ENCODE results near the gene ALAS1. TPM values are rescaled to one million over a fixed set of nuclear protein-coding genes. Genes with fewer than 3 reads are reported as not detected.

The ALAS1 gene
- total RNA-seq, 1 donor from 2014 or later: 38.3 TPM

DNA sequence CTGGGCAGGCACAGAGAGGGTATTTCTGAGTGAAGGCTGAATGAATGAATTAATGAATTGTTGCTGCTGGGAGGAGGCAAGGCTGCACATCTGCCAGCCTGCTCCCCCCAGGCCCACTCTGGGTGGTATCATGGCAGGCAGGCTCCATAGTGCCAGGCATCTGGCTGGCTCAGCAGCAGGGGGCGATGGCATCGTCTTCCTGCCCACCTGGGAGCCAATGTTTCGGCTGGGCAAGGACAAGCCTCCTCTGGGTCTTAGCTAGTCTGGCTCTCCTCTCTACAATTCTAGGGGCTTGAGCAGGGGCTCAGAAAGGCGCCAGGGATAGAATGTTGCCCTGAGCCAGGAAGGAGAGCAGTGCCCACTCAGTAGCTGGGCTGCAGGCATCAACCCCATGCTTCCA lies 29.2 kb downstream of the ALAS1 start:
- peaks cover 20% of the 10 kb centered on the region for H3K36me3 Mint-ChIP-seq (ENCODE audit: low read depth)
- H3K27me3 Mint-ChIP-seq (ENCODE audit: low read depth): no peaks in the 10 kb centered on the region
- TF ChIP-seq, protein P1, sequence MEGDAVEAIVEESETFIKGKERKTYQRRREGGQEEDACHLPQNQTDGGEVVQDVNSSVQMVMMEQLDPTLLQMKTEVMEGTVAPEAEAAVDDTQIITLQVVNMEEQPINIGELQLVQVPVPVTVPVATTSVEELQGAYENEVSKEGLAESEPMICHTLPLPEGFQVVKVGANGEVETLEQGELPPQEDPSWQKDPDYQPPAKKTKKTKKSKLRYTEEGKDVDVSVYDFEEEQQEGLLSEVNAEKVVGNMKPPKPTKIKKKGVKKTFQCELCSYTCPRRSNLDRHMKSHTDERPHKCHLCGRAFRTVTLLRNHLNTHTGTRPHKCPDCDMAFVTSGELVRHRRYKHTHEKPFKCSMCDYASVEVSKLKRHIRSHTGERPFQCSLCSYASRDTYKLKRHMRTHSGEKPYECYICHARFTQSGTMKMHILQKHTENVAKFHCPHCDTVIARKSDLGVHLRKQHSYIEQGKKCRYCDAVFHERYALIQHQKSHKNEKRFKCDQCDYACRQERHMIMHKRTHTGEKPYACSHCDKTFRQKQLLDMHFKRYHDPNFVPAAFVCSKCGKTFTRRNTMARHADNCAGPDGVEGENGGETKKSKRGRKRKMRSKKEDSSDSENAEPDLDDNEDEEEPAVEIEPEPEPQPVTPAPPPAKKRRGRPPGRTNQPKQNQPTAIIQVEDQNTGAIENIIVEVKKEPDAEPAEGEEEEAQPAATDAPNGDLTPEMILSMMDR (IDR thresholded peaks at IDR 0.05): peak; percentile 33
- no peaks in the 10 kb centered on the region for H3K9me3 Mint-ChIP-seq (ENCODE audit: low read depth)
- H3K4me3 Mint-ChIP-seq (ENCODE audit: unreplicated experiment): no peak overlapping the region
- H3K27ac Mint-ChIP-seq (ENCODE audit: unreplicated experiment): no peak overlapping the region
- no peaks in the 10 kb centered on the region for H3K4me1 Mint-ChIP-seq (ENCODE audit: low read depth)
- no peak for DNase-seq (ENCODE audit: low spot score)

DNA sequence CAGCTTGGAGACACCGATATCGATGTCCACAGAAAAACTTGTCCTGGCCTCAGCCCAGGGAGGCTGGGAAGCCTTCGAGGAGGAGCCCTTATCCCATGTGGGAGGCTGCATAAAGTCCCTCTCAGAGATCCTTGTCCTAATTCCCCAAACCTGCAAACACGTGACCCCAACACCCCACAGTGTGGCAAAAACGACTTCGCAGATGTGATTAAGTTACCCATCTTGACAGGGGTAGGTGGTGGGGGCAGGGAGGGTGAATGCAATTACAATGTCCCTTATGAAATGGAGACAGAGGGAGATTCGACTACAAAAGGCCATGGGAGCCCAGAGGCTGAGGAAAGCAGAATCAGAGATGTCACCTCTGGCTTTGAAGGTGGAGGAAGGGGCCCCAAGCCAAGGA lies 29.8 kb downstream of the ALAS1 start:
- Mint-ChIP-seq H3K4me3 (ENCODE audit: unreplicated experiment) (no peak overlapping the region), H3K27ac (ENCODE audit: unreplicated experiment) (no peak overlapping the region), H3K9me3 (ENCODE audit: low read depth) (no peaks in the 10 kb centered on the region), H3K36me3 (ENCODE audit: low read depth) (peaks cover 23% of the 10 kb centered on the region), H3K27me3 (ENCODE audit: low read depth) (no peaks in the 10 kb centered on the region), H3K4me1 (ENCODE audit: low read depth) (no peaks in the 10 kb centered on the region)
- no peak for DNase-seq (ENCODE audit: low spot score)
- TF ChIP-seq, protein P1 (IDR thresholded peaks at IDR 0.05): no peak

DNA sequence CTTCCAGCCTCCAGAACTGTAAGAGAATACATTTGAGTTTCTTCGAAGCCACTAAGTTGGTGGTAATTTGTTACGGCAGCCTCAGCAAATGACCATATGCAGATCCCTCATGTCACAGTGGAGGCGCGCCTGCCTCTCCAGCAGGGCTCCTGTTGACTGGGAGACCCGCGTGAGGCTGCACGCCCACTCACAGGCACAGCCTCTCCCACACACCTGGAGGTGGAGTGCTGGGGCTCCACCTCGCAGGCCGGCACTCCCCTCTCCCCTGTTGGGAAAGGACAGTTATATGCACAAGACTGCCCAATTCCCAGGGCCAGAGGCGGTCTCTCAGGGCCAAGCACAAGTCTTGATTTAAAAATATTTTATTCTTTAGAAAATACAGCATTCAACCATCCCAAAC lies 30.3 kb downstream of the ALAS1 start:
- Mint-ChIP-seq H3K27me3 (ENCODE audit: low read depth) (no peaks in the 10 kb centered on the region), H3K4me1 (ENCODE audit: low read depth) (no peaks in the 10 kb centered on the region), H3K4me3 (ENCODE audit: unreplicated experiment) (no peak overlapping the region)

DNA sequence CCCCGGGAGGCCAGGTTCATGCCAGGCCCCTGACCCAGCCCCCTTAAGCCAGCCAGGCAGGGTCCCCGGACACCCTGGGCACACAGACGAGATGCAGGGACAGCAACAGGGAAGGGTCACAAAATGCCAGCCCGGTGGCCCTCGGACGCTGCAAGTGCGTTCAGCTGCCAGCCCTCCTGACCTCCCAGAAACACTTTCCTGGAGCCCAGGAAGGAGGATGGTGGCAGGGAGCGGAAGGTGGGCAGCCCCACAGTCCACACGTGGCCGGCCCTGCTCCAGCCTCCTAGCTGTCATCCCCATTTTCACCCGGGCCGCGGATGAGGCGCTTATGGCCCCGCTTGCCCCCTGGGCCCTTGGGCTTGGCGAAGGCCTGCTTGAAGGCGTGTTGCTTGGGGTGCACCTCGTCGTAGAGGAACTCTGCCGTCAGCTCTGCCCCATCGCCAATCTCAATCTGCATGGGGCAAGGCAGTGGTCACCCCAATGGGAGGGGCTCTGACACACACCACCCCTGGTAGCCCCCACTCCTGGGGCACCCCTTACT lies 30.9 kb downstream of the ALAS1 start:
- Mint-ChIP-seq H3K27me3 (ENCODE audit: low read depth) (no peaks in the 10 kb centered on the region), H3K9me3 (ENCODE audit: low read depth) (no peaks in the 10 kb centered on the region), H3K4me1 (ENCODE audit: low read depth) (no peaks in the 10 kb centered on the region), H3K4me3 (ENCODE audit: unreplicated experiment) (no peak overlapping the region), H3K27ac (ENCODE audit: unreplicated experiment) (no peak overlapping the region), H3K36me3 (ENCODE audit: low read depth) (peaks cover 26% of the 10 kb centered on the region)
- no peak for DNase-seq (ENCODE audit: low spot score)
- TF ChIP-seq, protein P1 (IDR thresholded peaks at IDR 0.05): no peak

More for the DNA sequence above, 30.3 kb downstream of the ALAS1 start:
- no peak overlapping the region for H3K27ac Mint-ChIP-seq (ENCODE audit: unreplicated experiment)
- no peak for DNase-seq (ENCODE audit: low spot score)
- no peaks in the 10 kb centered on the region for H3K9me3 Mint-ChIP-seq (ENCODE audit: low read depth)
- H3K36me3 Mint-ChIP-seq (ENCODE audit: low read depth): peaks cover 23% of the 10 kb centered on the region
- TF ChIP-seq, protein P1 (IDR thresholded peaks at IDR 0.05): no peak

DNA sequence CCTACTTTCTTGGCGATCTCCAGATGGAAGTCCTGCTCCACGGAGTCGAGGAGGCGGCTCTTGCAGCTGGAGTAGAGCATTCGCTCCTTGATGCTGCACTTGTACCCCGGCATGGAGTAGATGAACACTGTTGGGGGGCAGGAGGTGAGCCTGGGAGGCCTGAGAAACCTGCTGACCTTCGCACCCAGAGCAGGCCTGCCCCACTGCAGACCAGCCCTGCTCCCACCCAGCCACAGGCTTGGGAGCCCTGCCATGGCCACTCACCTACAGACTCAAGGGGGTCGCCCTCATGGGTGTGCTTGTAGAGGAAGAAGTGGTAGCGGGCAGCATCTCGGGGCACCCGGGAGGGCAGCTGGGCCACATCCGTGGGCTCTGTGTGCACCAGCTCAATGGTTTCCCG lies 31.7 kb downstream of the ALAS1 start:
- no peak overlapping the region for H3K4me3 Mint-ChIP-seq (ENCODE audit: unreplicated experiment)
- H3K27ac Mint-ChIP-seq (ENCODE audit: unreplicated experiment): no peak overlapping the region
- DNase-seq (ENCODE audit: low spot score): no peak
- no peaks in the 10 kb centered on the region for H3K9me3 Mint-ChIP-seq (ENCODE audit: low read depth)
- no peaks in the 10 kb centered on the region for H3K4me1 Mint-ChIP-seq (ENCODE audit: low read depth)
- no peaks in the 10 kb centered on the region for H3K27me3 Mint-ChIP-seq (ENCODE audit: low read depth)
- H3K36me3 Mint-ChIP-seq (ENCODE audit: low read depth): peaks cover 30% of the 10 kb centered on the region
- TF ChIP-seq, protein P1 (IDR thresholded peaks at IDR 0.05): no peak

All from chondrocyte (in vitro differentiated cells).